Measurements from ENCODE around the gene SPOCK3.

SPOCK3 gene

GRCh38 chr4:167035390-167035789, 198.9 kb downstream of the SPOCK3 start:
- no peaks in the 10 kb centered on the region for H3K27me3 Mint-ChIP-seq (ENCODE audit: low read depth)
- H3K27ac Mint-ChIP-seq = no peak overlapping the region
- no peaks in the 10 kb centered on the region for H3K9me3 Mint-ChIP-seq
- H3K4me1 Mint-ChIP-seq (ENCODE audit: low read depth) = no peaks in the 10 kb centered on the region
- H3K36me3 Mint-ChIP-seq (ENCODE audit: low read depth) = no peaks in the 10 kb centered on the region
- no peak overlapping the region for H3K4me3 Mint-ChIP-seq

- Mint-ChIP-seq H3K27ac (no peak overlapping the region), H3K36me3 (ENCODE audit: low read depth) (no peaks in the 10 kb centered on the region), H3K27me3 (ENCODE audit: low read depth) (no peaks in the 10 kb centered on the region), H3K4me3 (no peak overlapping the region), H3K4me1 (ENCODE audit: low read depth) (no peaks in the 10 kb centered on the region), H3K9me3 (no peaks in the 10 kb centered on the region)
Observed at GRCh38 chr4:167034983-167035382, 199.3 kb downstream of the SPOCK3 start.

GRCh38 chr4:167032871-167033270, 201.4 kb downstream of the SPOCK3 start:
- Mint-ChIP-seq H3K9me3 (no peaks in the 10 kb centered on the region), H3K4me1 (ENCODE audit: low read depth) (no peaks in the 10 kb centered on the region), H3K27me3 (ENCODE audit: low read depth) (no peaks in the 10 kb centered on the region), H3K27ac (no peak overlapping the region), H3K36me3 (ENCODE audit: low read depth) (no peaks in the 10 kb centered on the region), H3K4me3 (no peak overlapping the region)

GRCh38 chr4:167031534-167032156, 202.6 kb downstream of the SPOCK3 start:
- no peaks in the 10 kb centered on the region for H3K9me3 Mint-ChIP-seq
- no peaks in the 10 kb centered on the region for H3K36me3 Mint-ChIP-seq (ENCODE audit: low read depth)
- no peaks in the 10 kb centered on the region for H3K4me1 Mint-ChIP-seq (ENCODE audit: low read depth)
- H3K27ac Mint-ChIP-seq = no peak overlapping the region
- H3K27me3 Mint-ChIP-seq (ENCODE audit: low read depth) = no peaks in the 10 kb centered on the region
- no peak overlapping the region for H3K4me3 Mint-ChIP-seq

GRCh38 chr4:167028976-167029375, 205.3 kb downstream of the SPOCK3 start:
- Mint-ChIP-seq H3K4me3 (no peak overlapping the region), H3K27ac (no peak overlapping the region), H3K36me3 (ENCODE audit: low read depth) (no peaks in the 10 kb centered on the region), H3K27me3 (ENCODE audit: low read depth) (no peaks in the 10 kb centered on the region), H3K4me1 (ENCODE audit: low read depth) (no peaks in the 10 kb centered on the region), H3K9me3 (no peaks in the 10 kb centered on the region)

GRCh38 chr4:167025670-167026069, 208.6 kb downstream of the SPOCK3 start:
- no peaks in the 10 kb centered on the region for H3K9me3 Mint-ChIP-seq
- no peaks in the 10 kb centered on the region for H3K27me3 Mint-ChIP-seq (ENCODE audit: low read depth)
- no peak overlapping the region for H3K4me3 Mint-ChIP-seq
- H3K36me3 Mint-ChIP-seq (ENCODE audit: low read depth) = no peaks in the 10 kb centered on the region
- no peak overlapping the region for H3K27ac Mint-ChIP-seq
- no peaks in the 10 kb centered on the region for H3K4me1 Mint-ChIP-seq (ENCODE audit: low read depth)

GRCh38 chr4:167023364-167023925, 210.8 kb downstream of the SPOCK3 start:
- no peaks in the 10 kb centered on the region for H3K9me3 Mint-ChIP-seq
- H3K4me3 Mint-ChIP-seq = no peak overlapping the region
- H3K4me1 Mint-ChIP-seq (ENCODE audit: low read depth) = no peaks in the 10 kb centered on the region
- no peaks in the 10 kb centered on the region for H3K36me3 Mint-ChIP-seq (ENCODE audit: low read depth)
- H3K27me3 Mint-ChIP-seq (ENCODE audit: low read depth) = no peaks in the 10 kb centered on the region
- H3K27ac Mint-ChIP-seq = no peak overlapping the region

- no peak overlapping the region for H3K27ac Mint-ChIP-seq
- H3K36me3 Mint-ChIP-seq (ENCODE audit: low read depth) = no peaks in the 10 kb centered on the region
- H3K9me3 Mint-ChIP-seq = no peaks in the 10 kb centered on the region
Observed at GRCh38 chr4:167021545-167022155, 212.6 kb downstream of the SPOCK3 start.

GRCh38 chr4:167020410-167020809, 213.9 kb downstream of the SPOCK3 start:
- Mint-ChIP-seq H3K27ac (no peak overlapping the region), H3K9me3 (no peaks in the 10 kb centered on the region), H3K4me3 (no peak overlapping the region), H3K36me3 (ENCODE audit: low read depth) (no peaks in the 10 kb centered on the region), H3K27me3 (ENCODE audit: low read depth) (no peaks in the 10 kb centered on the region), H3K4me1 (ENCODE audit: low read depth) (no peaks in the 10 kb centered on the region)

More at GRCh38 chr4:167021545-167022155, 212.6 kb downstream of the SPOCK3 start:
- Mint-ChIP-seq H3K4me1 (ENCODE audit: low read depth) (no peaks in the 10 kb centered on the region), H3K4me3 (no peak overlapping the region), H3K27me3 (ENCODE audit: low read depth) (no peaks in the 10 kb centered on the region)

- Mint-ChIP-seq H3K27me3 (ENCODE audit: low read depth) (no peaks in the 10 kb centered on the region), H3K4me3 (no peak overlapping the region), H3K36me3 (ENCODE audit: low read depth) (no peaks in the 10 kb centered on the region), H3K27ac (no peak overlapping the region), H3K4me1 (ENCODE audit: low read depth) (no peaks in the 10 kb centered on the region), H3K9me3 (no peaks in the 10 kb centered on the region)
Observed at GRCh38 chr4:167014944-167015343, 219.3 kb downstream of the SPOCK3 start.

GRCh38 chr4:167003326-167003725, 231.0 kb downstream of the SPOCK3 start:
- Mint-ChIP-seq H3K4me3 (no peak overlapping the region), H3K9me3 (no peaks in the 10 kb centered on the region), H3K4me1 (ENCODE audit: low read depth) (no peaks in the 10 kb centered on the region), H3K36me3 (ENCODE audit: low read depth) (no peaks in the 10 kb centered on the region), H3K27ac (no peak overlapping the region), H3K27me3 (ENCODE audit: low read depth) (no peaks in the 10 kb centered on the region)

- H3K27me3 Mint-ChIP-seq (ENCODE audit: low read depth) = no peaks in the 10 kb centered on the region
- no peaks in the 10 kb centered on the region for H3K9me3 Mint-ChIP-seq
- no peaks in the 10 kb centered on the region for H3K4me1 Mint-ChIP-seq (ENCODE audit: low read depth)
- no peak overlapping the region for H3K4me3 Mint-ChIP-seq
- no peak overlapping the region for H3K27ac Mint-ChIP-seq
- no peaks in the 10 kb centered on the region for H3K36me3 Mint-ChIP-seq (ENCODE audit: low read depth)
Observed at GRCh38 chr4:167000141-167000852, 234.0 kb downstream of the SPOCK3 start.

GRCh38 chr4:166996216-166996615, 238.1 kb downstream of the SPOCK3 start:
- no peaks in the 10 kb centered on the region for H3K9me3 Mint-ChIP-seq
- H3K4me1 Mint-ChIP-seq (ENCODE audit: low read depth) = no peaks in the 10 kb centered on the region
- no peaks in the 10 kb centered on the region for H3K27me3 Mint-ChIP-seq (ENCODE audit: low read depth)
- no peak overlapping the region for H3K4me3 Mint-ChIP-seq
- H3K36me3 Mint-ChIP-seq (ENCODE audit: low read depth) = no peaks in the 10 kb centered on the region
- H3K27ac Mint-ChIP-seq = no peak overlapping the region

- Mint-ChIP-seq H3K4me3 (no peak overlapping the region), H3K36me3 (ENCODE audit: low read depth) (no peaks in the 10 kb centered on the region), H3K9me3 (no peaks in the 10 kb centered on the region), H3K27me3 (ENCODE audit: low read depth) (no peaks in the 10 kb centered on the region), H3K4me1 (ENCODE audit: low read depth) (no peaks in the 10 kb centered on the region), H3K27ac (no peak overlapping the region)
Observed at GRCh38 chr4:166994686-166995085, 239.6 kb downstream of the SPOCK3 start.

GRCh38 chr4:166991006-166991561, 243.2 kb downstream of the SPOCK3 start:
- Mint-ChIP-seq H3K9me3 (no peaks in the 10 kb centered on the region), H3K27ac (no peak overlapping the region), H3K27me3 (ENCODE audit: low read depth) (no peaks in the 10 kb centered on the region), H3K36me3 (ENCODE audit: low read depth) (no peaks in the 10 kb centered on the region), H3K4me1 (ENCODE audit: low read depth) (no peaks in the 10 kb centered on the region), H3K4me3 (no peak overlapping the region)

Measured in T-helper 1 cell treated with Interleukin-12 subunit alpha and Interleukin-12 subunit beta and Interleukin-4 antibody, amounts not matched to agents 30 μg/mL and 1 μg/mL, for 36 hours (primary cell).